Heart left ventricle (tissue), 16 donors: ENCODE data around the gene LRRC28. TPM values are rescaled to one million over a fixed set of nuclear protein-coding genes. Genes with fewer than 3 reads are reported as not detected.

Source experiments
- ATAC-seq, 4 donors: fragments of 200-7000 bp; cut with Tn5 transposase; one replicate each; pipeline ENCODE4 v1.9.1; 2020 to 2022; ENCODE audit warnings: moderate library complexity in 4 of 4, mild to moderate bottlenecking in 3 of 4, moderate number of reproducible peaks in 1 of 4
- DNase-seq, 5 donors: peaks; one replicate each; pipeline ENCODE4 v3.0.0-alpha.2; 2020
- H3K27ac ChIP-seq, 12 donors: fragments of 200-600 bp; sonication (generic) in 4 of 12; one replicate each; pipeline versions ENCODE4 v1.5.0 to v1.8.0; 2016 to 2022; ENCODE audit warnings: mild to moderate bottlenecking in 2 of 12
- H3K27me3 ChIP-seq, 9 donors: fragments of 200-600 bp; sonication (generic) in 2 of 9; one replicate each; pipeline versions ENCODE4 v1.5.1 to v1.8.0; 2016 to 2022; ENCODE audit warnings: mild to moderate bottlenecking in 3 of 9
- H3K36me3 ChIP-seq, 9 donors: fragments of 200-600 bp; sonication (generic) in 2 of 9; one replicate each; pipeline versions ENCODE4 v1.5.0 to v1.8.0; 2018 to 2022; ENCODE audit warnings: mild to moderate bottlenecking in 2 of 9
- H3K4me1 ChIP-seq, 12 donors: fragments of 200-600 bp; sonication (generic) in 4 of 12; one replicate each; pipeline versions ENCODE4 v1.5.0 to v1.8.0; 2016 to 2022; ENCODE audit warnings: mild to moderate bottlenecking in 3 of 12
- H3K4me3 ChIP-seq, 12 donors: fragments of 200-600 bp; sonication (generic) in 4 of 12; one replicate each; pipeline versions ENCODE4 v1.5.0 to v1.8.0; 2017 to 2022; ENCODE audit warnings: mild to moderate bottlenecking in 9 of 12, moderate library complexity in 4 of 12
- H3K9me3 ChIP-seq, 12 donors: fragments of 200-600 bp; sonication (generic) in 4 of 12; one replicate each; pipeline versions ENCODE4 v1.5.0 to v1.8.0; 2016 to 2022; ENCODE audit warnings: mild to moderate bottlenecking in 1 of 12
- CTCF ChIP-seq, 12 donors: fragments of 200-600 bp; sonication (generic) in 4 of 12; IDR thresholded peaks; one replicate each; pipeline versions ENCODE4 v1.5.0 to v1.8.0; 2018 to 2022; ENCODE audit warnings: antibody characterized with exemption in 12 of 12, mild to moderate bottlenecking in 5 of 12
- POLR2A ChIP-seq, 2 donors: fragments of 450-650 bp; IDR thresholded peaks; one replicate each; pipeline ENCODE4 v1.6.1; 2017; ENCODE audit warnings: antibody characterized with exemption in 2 of 2, mild to moderate bottlenecking in 2 of 2, moderate library complexity in 2 of 2
- WGBS, 4 donors: extraction: QIAGEN DNeasy Blood & Tissue Kit in 2 of 4; methylation state at CpG; one replicate each; pipeline versions ENCODE4 v1.1.5 to v1.1.7; 2013 to 2018; 5-methylcytosine and 5-hydroxymethylcytosine counted together
- intact Hi-C, 10 donors: fragments of 100-400 bp; cut with DNase I; formaldehyde crosslinking; loops; one replicate each; pipeline versions ENCODE4 v1.11.1 to v1.14.2; 2022
- polyA plus RNA-seq, 2 donors: library from polyadenylated mRNA; stranded (reverse); fragments of 200-250 nt; gene quantifications; one replicate each; pipeline ENCODE4 v1.2.3, GENCODE V29; 2013
- total RNA-seq, 9 donors: library from RNA; depleted of rRNA in 2 of 9; stranded (reverse); fragments of >200 nt in 2 of 9; fragmentation: NEBNext Ultra II Directional in 3 of 9; extraction: Animal tissue kit (Norgen Biotek cat#: 25700) in 3 of 9; gene quantifications; one replicate each; pipeline versions ENCODE4 v1.1.0 to v1.2.4, GENCODE V29; 2016 to 2023
- donor health status: ischemic (EF 13 %, LVEDD 7.1; RV severe dilation, severe dysfunction).
- donor health status: healthy with polysubstance abuse.
- donor health status: DM: no; HTN: yes; CAD: no.
- donor health status: DM: no; HTN: no; CAD: no.
- donor health status: ischemic (EF 25% LVEDD 6.9; RV normal size, moderate dysfunction).
- donor health status: ischemic (EF 25% LVEDD 5.7; RV mildly dilated, moderate dysfunction).
- donor health status: healthy.
- donor health status: DM: yes; HTN: yes; CAD: no.
- donor health status: ischemic (EF 35%, LVEDD 5.7; RV mildly dilated, moderate dysfunction).
- donor health status: nonischemic (EF 11% LVEDD 7.7; RV severe dilation, severe dysfunction).
- donor health status: DM: yes; HTN: yes; CAD: no.
- donor health status: PGD.
- donor health status: ischemic (EF 29% LVEDD 5.4; RV normal size, mild dysfunction).
- donor health status: nonischemic (EF 23%, LVEDD 6.1; RV moderate dilation, normal function).

The LRRC28 gene
- total and polyA plus RNA-seq, 11 donors: 5.1 to 28.6 (median 20.1) TPM

DNA sequence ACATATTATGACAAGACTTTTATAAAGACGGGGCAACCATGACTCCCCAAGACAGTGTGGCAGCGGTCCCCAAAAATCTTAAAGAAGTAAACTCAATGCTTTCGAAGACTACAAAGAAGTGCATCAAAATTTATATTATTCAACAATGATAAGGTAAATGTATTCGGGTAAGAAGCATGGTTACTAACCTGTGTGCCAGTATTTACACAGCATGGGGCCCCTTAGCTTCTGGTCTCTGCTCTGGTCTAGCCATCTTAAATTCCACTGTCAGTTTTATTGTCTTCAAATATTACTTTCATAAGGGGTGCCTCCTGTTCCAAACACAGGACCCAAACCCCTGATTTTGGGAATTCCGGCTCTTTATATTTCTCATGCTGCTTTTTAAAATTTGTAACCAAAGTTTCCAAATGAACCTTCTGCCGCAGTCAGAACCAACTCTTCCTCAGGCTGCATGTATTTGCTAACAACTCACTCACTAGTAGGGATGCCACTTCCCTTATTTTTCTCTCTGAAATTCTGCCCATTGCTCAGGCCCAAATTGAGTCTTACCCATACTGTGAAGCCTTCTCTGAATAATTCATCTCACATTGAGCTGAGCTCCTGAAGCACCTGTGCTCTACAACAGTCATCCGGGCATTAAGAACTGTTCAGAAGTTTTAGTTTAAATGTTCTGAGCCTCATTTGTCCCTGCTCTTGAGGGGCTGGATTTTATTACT lies 3.1 kb upstream of the LRRC28 start:
- 76 to 80% (median 78%) methylated on average over 7 of the region's 7 CpGs for WGBS, 4 donors
- intact Hi-C loops: no loop called here
- DNase-seq: no peak
- TF ChIP-seq CTCF (IDR thresholded peaks at IDR 0.05): no peak
- TF ChIP-seq POLR2A (IDR thresholded peaks at IDR 0.05): no peak
- Histone ChIP-seq H3K4me3 (peak overlapping the region in 11 of 12 donors; percentile 43 to 87 (median 74)), H3K9me3 (no peaks in the 10 kb centered on the region), H3K36me3 (peaks cover 0 to 14% (median 0%) of the 10 kb centered on the region in 9 donors), H3K4me1 (peaks cover 0 to 42% (median 23%) of the 10 kb centered on the region in 12 donors), H3K27me3 (no peaks in the 10 kb centered on the region), H3K27ac (peak overlapping the region in 1 of 12 donors; percentile 94)
- ATAC-seq: no peak

- Histone ChIP-seq H3K9me3 (no peaks in the 10 kb centered on the region), H3K27ac (peak within 1 kb of the TSS; percentile 87 to 97 (median 92)), H3K4me3 (peak within 1 kb of the TSS; percentile 43 to 87 (median 74)), H3K36me3 (peaks cover 0 to 9% (median 0%) of the 10 kb centered on the region in 9 donors), H3K4me1 (peaks cover 0 to 48% (median 23%) of the 10 kb centered on the region in 12 donors), H3K27me3 (no peaks in the 10 kb centered on the region)
- TF ChIP-seq POLR2A (IDR thresholded peaks at IDR 0.05) (peak in 1 of 2 donors; percentile 28), CTCF (IDR thresholded peaks at IDR 0.05) (no peak)
- peak in 2 of 5 donors; percentile 27 to 48 for DNase-seq
- ATAC-seq: peak; percentile 22 to 45 (median 36)
- 1 to 15% (median 3%) methylated on average over 14 of the region's 14 CpGs for WGBS, 4 donors
- intact Hi-C loops: no loop called here
Measured at GRCh38 chr15:99249270-99249841, 1.9 kb upstream of the LRRC28 start, which contains the start of gene TTC23. Gene TTC23, minus strand, starts transcription at chr15:99249581. Its CDS starts 20,869 bp downstream, at chr15:99228712.

DNA sequence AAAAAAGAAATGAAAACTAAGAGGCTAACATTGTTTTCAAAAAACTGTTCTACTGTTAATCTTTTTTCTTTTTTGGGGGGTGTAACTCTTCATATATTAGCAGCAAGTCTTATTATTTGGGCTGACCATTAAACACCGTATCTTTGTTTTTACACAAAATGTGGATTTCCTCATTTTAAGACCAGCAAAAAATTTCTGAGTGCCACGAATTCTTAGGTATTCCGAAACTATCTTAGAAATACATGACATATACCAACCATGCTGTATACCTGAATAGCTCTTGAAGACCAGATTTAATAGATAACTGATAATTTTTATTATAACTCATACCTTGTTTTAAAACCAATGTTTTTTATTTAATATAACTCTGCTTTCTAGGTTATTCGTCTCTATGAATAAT lies 1.3 kb upstream of the LRRC28 start:
- intact Hi-C loops: no loop called here
- ATAC-seq (no peak), DNase-seq (no peak)
- Histone ChIP-seq H3K4me1 (peaks cover 0 to 48% (median 23%) of the 10 kb centered on the region in 12 donors), H3K9me3 (no peaks in the 10 kb centered on the region), H3K27me3 (no peaks in the 10 kb centered on the region), H3K4me3 (peak overlapping the region in 11 of 12 donors; percentile 43 to 87 (median 74)), H3K27ac (peak overlapping the region in 11 of 12 donors; percentile 88 to 97 (median 93)), H3K36me3 (peaks cover 0 to 3% (median 0%) of the 10 kb centered on the region in 9 donors)
- WGBS, 4 donors: 26 to 41% (median 28%) methylated on average over 4 of the region's 4 CpGs
- no peak for TF ChIP-seq CTCF (IDR thresholded peaks at IDR 0.05)
- no peak for TF ChIP-seq POLR2A (IDR thresholded peaks at IDR 0.05)

GRCh38 chr15:99250494-99250856 lies 806 bp upstream of the LRRC28 start:
- H3K4me3 ChIP-seq: peak overlapping the region; percentile 42 to 87 (median 74)
- peak overlapping the region; percentile 87 to 97 (median 92) for H3K27ac ChIP-seq
- peaks cover 0 to 48% (median 23%) of the 10 kb centered on the region in 12 donors for H3K4me1 ChIP-seq
- WGBS, 4 donors: 7 to 15% (median 10%) methylated on average over 7 of the region's 7 CpGs
- H3K27me3 ChIP-seq: no peaks in the 10 kb centered on the region
- no peak for ATAC-seq
- H3K36me3 ChIP-seq: no peaks in the 10 kb centered on the region
- no peaks in the 10 kb centered on the region for H3K9me3 ChIP-seq
- intact Hi-C loops: no loop called here
- no peak for TF ChIP-seq POLR2A (IDR thresholded peaks at IDR 0.05)
- no peak for DNase-seq
